Neural progenitor cell (in vitro differentiated cells): ENCODE measurements around the gene SLF2.

Experiments used
- EZH2phosphoT487 ChIP-seq: fragments of 200-600 bp; sonication (generic); IDR thresholded peaks from 2 replicates; pipeline ENCODE4 v1.6.1; 2017; ENCODE audit warnings: antibody characterized with exemption
- TF ChIP-seq, protein P1 (sequence below): fragments of 200-600 bp; sonication (generic); IDR thresholded peaks from 2 replicates; pipeline ENCODE4 v1.5.1; 2017; ENCODE audit warnings: antibody characterized with exemption, mild to moderate bottlenecking

DNA sequence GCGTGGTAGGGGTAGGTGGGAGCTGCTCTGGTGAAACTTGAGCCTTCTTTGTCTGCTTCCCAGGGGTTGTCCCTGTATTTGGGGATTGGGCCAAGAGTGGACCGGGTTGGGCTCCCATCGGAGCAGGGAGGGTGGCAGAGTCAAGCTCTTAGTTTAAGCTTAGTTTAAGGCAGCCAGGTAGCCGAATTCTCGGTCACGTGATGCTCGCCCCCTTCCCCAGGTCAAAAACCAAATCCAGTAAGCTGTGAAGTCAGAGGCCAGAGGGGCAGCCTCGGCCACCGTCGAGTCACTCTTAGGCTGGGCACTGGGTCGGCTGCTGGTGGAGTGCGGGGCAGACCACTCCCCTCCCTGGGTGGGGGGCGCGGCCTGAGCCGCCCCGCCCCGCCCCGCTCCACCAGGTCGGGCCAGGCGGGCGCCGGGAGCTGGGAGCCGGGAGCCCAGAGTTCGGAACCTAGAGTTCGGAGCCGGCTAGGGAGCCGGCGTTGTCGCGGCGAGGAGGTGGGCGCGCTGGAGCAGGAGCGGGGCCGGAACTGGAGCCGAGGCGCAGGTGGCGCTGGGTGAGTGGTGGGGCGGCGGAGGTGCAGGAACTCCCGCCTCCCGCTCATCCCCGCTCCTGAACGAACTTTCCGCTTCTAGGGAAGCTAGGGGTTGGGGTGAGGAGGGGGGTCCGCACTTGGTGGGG lies 84.1 kb downstream of the SLF2 start:
- no peak for TF ChIP-seq EZH2phosphoT487
- TF ChIP-seq, protein P1, sequence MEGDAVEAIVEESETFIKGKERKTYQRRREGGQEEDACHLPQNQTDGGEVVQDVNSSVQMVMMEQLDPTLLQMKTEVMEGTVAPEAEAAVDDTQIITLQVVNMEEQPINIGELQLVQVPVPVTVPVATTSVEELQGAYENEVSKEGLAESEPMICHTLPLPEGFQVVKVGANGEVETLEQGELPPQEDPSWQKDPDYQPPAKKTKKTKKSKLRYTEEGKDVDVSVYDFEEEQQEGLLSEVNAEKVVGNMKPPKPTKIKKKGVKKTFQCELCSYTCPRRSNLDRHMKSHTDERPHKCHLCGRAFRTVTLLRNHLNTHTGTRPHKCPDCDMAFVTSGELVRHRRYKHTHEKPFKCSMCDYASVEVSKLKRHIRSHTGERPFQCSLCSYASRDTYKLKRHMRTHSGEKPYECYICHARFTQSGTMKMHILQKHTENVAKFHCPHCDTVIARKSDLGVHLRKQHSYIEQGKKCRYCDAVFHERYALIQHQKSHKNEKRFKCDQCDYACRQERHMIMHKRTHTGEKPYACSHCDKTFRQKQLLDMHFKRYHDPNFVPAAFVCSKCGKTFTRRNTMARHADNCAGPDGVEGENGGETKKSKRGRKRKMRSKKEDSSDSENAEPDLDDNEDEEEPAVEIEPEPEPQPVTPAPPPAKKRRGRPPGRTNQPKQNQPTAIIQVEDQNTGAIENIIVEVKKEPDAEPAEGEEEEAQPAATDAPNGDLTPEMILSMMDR: no peak
